DMS79 treated with DMSO at 0.1 percent for 48 hours (cell line): ENCODE data around the gene USP14.

Source experiments
- DNase-seq: peaks from one replicate; lab custom pipeline; 2025; lab: John Stamatoyannopoulos, UW

USP14 gene

DNA sequence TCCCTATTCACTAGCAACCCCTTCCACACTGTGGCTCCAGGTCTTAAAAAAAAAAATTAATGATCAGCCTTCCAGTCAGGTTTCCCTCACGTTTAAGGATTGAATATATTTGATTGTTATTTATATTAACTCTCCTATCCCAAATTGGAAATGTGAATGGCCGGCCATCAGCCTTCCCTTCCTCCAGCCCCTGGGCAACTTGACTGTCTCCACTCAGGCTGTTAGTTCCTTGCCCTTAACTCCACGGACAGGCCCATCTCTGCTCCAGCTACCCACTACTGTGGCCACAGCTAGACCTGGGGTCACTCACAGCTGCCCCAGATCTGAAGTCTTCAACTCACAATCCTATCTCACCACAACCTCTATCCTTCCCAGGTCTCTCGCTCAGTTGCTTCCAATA, 69.5 kb downstream of the USP14 start:
- no peak for DNase-seq

DNA sequence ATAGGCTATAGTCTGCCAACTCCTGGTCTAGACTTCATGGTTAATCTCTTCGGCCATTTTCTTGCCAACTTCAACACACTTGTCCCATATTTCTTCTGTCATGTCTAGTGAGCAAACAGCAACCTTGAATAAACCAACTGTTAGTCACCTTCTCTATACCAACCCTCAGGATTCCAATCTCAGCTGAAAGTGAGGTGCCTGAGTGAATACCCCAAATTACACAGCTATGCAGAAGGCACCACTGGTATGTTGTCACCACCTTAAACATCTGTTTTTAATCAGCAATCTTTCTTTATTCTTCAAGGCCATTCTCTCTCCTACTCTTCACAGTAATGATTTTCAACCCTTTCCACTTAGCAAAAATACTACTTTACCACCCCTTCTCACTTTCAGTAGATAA, 70.2 kb downstream of the USP14 start:
- no peak for DNase-seq

DNA sequence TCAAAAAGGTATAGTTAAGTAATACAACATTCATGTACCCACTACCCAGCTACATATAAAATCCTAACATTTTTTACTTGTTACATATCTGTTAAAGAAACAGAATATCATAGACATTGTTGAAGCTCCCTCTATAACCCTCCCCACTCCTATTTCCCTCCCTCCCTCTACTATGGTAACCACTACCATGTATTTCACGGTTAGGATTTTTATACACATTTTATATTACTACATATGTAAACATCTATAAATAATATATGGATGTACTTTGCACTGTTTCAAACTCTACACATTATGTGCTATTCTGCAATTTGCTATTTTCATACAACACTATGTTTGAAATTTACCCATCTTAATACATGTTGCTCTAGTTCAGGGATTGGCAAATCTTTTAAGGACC, 73.2 kb downstream of the USP14 start:
- no peak for DNase-seq

DNA sequence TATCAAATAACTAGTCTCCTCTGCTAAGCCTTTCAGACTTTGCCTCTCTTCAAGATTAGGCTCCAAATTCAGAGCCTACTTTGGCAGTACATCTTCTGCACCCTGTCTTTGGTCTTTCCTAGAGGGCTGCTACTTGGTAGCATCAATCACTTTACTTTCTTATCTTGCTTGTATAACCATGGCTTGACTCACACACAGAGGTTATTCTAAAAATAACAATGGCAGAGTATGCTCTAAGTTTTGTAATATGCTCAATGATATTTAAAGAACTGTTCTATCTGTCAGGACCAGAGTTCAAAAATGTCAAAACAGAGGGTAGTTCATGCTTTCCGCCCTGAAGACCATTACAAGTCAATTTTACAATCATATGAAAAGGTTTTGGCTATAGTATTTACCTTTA, 81.8 kb downstream of the USP14 start:
- no peak for DNase-seq

DNA sequence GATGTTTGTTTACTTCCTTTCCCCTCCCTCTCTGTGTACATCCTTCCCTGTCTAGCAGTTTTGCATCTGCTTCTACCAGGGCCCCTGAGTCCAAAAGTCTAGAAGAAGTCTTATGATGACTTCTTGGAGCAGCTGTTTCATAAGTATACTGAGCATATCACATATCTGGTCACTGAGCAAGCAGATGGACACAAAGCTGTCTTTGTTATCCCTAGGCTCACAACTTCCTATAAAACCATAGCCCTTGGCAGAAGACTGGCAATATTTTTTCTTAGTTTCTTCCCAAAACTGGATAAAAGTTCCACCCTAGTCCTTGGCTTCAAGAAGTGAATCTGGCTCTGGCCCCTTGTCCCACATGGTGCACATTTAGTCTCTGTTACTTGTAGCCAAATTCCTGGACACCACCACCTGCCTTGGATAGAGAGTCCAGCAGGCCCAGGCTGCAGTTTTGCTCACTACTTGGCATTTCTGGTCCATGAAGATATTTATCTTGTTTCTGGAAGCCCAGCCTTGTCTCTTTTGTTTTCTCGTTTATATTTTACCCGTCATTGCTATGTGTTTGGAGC, 87.0 kb downstream of the USP14 start:
- no peak for DNase-seq

DNA sequence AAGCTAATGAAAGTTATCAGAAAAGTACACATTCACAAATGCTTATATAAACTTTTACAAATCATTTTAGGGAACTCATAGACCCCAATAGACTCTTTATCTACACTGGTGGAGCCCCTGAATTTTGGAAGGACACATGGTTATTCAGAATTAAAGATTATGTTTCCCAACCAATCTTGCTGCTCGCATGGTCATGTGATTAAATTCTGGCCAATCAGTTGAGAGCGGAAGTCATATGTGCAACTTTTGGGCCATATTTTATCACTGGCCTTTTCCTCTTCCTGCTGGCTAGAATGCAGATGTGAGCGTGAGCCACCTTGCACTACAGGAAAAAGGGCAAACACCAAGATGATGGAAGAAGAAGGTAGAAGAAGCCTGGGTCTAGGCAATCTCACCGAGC, 89.7 kb downstream of the USP14 start:
- no peak for DNase-seq

DNA sequence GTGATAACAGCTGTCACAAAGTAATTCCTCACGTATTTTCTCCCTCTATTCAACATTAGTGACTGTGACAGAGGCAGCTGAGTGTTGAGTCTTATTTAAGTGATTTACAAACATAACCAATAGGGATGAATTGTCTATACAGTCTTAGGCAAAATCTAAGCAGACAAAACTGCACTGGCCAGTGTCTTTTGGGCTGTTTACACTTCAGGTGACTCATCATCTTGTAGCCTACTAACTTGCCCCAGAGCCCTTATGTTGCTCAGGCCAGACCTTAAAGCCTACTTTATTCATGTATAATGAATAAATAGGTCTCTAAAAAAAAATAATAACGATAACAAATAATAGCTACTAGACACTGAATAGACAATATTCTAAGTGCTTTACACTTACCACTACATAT, 92.3 kb downstream of the USP14 start:
- no peak for DNase-seq

DNA sequence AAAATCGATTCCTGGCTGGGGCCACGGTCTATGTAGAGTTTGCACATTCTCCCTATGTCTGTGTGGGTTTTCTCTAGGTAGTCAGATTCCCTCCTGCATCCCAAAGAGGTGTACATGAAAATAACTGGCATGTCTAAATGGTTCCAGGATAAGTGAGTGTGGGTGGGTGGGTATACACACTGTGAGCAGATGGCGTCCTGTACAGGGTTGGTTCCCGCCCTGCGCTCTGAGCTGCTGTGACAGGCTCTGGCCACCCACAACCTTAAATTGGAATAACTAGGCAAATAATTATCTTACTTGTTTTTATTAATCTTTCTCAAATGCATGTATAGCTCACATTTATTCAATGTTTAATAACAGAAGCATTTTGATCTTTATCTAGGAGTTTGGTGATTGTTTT, 93.2 kb downstream of the USP14 start:
- DNase-seq, result no peak

DNA sequence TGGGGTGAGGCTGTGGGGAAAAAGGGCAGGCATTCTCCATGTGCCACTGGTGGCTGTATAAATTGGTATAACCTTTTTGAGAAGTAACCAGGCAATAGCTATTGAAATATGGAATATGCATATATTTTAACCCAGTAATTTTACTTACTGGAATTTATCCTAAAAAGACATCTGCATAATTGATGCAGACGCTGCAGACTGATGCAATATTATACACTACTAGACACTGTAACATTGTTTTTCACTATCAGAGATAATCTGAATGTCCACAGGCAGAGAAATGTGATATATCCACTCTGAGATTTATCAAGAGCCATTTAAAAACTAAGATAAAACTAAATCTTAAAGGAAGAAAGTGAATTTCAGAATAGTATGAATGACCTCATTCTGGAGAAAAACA, 94.8 kb downstream of the USP14 start:
- DNase-seq, result no peak

DNA sequence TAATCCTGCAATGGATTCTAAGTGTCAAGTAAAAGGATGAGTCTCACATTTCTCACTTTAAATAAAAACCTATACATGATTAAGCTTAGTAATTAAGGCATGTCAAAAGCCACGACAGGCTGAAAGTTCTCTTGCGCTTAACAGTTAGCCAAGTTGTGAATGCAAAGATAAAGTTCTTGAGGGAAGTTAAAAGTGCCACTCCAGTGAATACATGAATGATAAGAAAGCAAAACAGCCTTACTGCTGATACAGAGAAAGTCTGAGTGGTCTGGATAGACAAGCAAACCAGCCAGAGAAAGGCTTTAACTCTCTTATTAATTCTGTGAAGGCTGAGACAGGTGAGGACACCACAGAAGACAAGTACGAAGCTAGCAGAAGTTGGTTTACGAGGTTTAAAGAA, 96.8 kb downstream of the USP14 start:
- DNase-seq, result no peak

DNA sequence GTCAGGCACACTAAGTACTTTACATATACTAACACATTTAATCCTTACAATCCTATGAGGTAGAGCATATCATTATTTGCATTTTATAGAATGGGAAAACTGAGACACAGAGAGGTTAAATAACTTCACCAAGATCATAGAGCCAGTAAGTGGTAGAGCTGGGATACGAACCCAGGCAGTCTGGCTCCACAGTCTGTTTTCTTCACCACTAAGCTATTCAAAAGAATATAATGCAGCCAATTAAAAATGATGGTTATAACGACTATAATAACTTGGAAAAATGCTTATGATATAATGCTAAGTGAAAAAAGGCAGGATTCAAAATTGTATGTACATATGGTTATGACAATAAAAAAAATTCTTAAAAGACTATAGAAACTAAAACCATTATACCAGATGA, 102.2 kb downstream of the USP14 start:
- no peak for DNase-seq

DNA sequence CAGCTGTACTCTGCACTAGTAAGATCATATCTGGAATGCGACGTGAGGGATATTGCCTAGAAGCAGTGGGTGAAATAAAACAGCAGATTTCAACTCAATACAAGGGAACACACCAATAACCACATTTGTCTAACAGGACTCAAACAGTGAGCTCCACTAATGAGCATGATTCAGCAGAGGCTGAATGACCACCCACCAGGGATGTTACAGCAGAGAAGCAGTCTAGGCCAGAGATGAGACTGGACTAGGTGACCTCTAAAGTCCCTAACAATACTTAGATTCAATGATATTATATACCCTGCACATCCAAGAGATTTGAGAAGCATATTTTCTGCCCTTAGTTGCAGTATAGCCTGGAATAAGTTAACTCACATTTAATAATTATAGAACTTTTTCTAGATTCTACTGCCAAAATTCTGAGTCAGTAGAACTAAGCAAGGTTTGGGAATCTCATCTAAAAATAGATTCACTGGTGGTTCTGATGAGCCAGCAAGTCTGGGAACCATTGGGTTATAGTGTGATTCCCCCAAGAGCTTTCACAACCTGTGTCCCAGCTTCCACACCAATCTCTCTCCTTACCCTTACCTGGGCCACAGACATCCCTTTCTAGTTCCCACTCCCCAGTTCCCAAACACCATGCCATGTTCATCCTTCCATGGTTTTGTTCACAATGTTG, 103.2 kb downstream of the USP14 start:
- DNase-seq, result no peak
